Panc1 (cell line): ENCODE data around the gene RGMA. TPM values are rescaled to one million over a fixed set of nuclear protein-coding genes. Genes with fewer than 3 reads are reported as not detected.

ENCODE experiments used
- ATAC-seq: fragments of 200-7000 bp; cut with Tn5 transposase; 2 replicates; pipeline ENCODE4 v1.9.1; 2020; ENCODE audit warnings: mild to moderate bottlenecking, moderate library complexity
- BruUV-seq: library from RNA; stranded (reverse); fragments of 400-500 nt; replicated peaks from 2 replicates; lab custom pipeline; 2021; lab: Mats Ljungman, UMichigan
- CTCF ChIA-PET: fragments of 300-600 bp; sonication (Branson Sonifier 250); formaldehyde crosslinking; loops from one replicate; lab custom pipeline; 2022; ENCODE audit warnings: antibody characterized with exemption; lab: Charles Lee
- POLR2A ChIA-PET: fragments of 300-600 bp; sonication (Branson Sonifier 250); formaldehyde crosslinking; loops from one replicate; lab custom pipeline; 2022; ENCODE audit warnings: antibody characterized with exemption; lab: Charles Lee
- DNase-seq: peaks from one replicate; pipeline ENCODE4 v3.0.0-alpha.2; 2010; ENCODE audit warnings: low read depth, low spot score
- H3K27ac ChIP-seq: 2 replicates; pipeline ENCODE4 v1.5.1; 2011; ENCODE audit warnings: mild to moderate bottlenecking, low read length, inconsistent platforms
- H3K27me3 ChIP-seq: fragments of 200-500 bp; sonication (Bioruptor generic); 2 replicates; pipeline ENCODE4 v1.6.0; 2014; ENCODE audit warnings: low read length, inconsistent platforms; ENCODE audit not compliant: control insufficient read depth, insufficient read depth
- H3K36me3 ChIP-seq: fragments of 200-500 bp; sonication (Bioruptor generic); 2 replicates; pipeline ENCODE4 v1.5.1; 2014; ENCODE audit warnings: inconsistent platforms, mild to moderate bottlenecking, low read length, moderate library complexity; ENCODE audit not compliant: control insufficient read depth, insufficient read depth
- H3K4me1 ChIP-seq: 2 replicates; pipeline ENCODE4 v1.5.1; 2011; ENCODE audit warnings: inconsistent platforms, mild to moderate bottlenecking, low read length, moderate library complexity; ENCODE audit not compliant: control insufficient read depth, insufficient read depth
- H3K4me3 ChIP-seq, 2 experiments: 2 replicates each; pipeline ENCODE4 v1.5.1; 2011 to 2012; ENCODE audit warnings: low read depth in 2 of 2, low read length in 2 of 2, mild to moderate bottlenecking in 2 of 2, inconsistent platforms in 1 of 2, moderate library complexity in 1 of 2
- H3K9me3 ChIP-seq: fragments of 200-500 bp; sonication (Bioruptor generic); 2 replicates; pipeline ENCODE4 v1.5.1; 2014; ENCODE audit warnings: low read depth, mild to moderate bottlenecking, inconsistent platforms, low read length, moderate library complexity; ENCODE audit not compliant: control insufficient read depth, insufficient read depth
- POLR2AphosphoS5 ChIP-seq: IDR thresholded peaks from 2 replicates; pipeline ENCODE4 v1.6.1; 2012; ENCODE audit warnings: mild to moderate bottlenecking, low read depth, low read length, moderate library complexity
- SIN3A ChIP-seq: IDR thresholded peaks from 2 replicates; pipeline ENCODE4 v1.6.1; 2012; ENCODE audit warnings: low read depth, mild to moderate bottlenecking, low read length, moderate library complexity, borderline replicate concordance; ENCODE audit not compliant: insufficient read depth
- TCF7L2 ChIP-seq: IDR thresholded peaks from 2 replicates; pipeline ENCODE4 v1.6.1; 2011; ENCODE audit warnings: mild to moderate bottlenecking, low read depth, low read length, inconsistent platforms
- in situ Hi-C: cut with HindIII; loops from 2 replicates; pipeline ENCODE4 v1.10.0; 2016; ENCODE audit warnings: low sequenced_read_pairs, low pct_unique_long_range_greater_than_20kb
- intact Hi-C: fragments of 100-400 bp; cut with micrococcal nuclease; formaldehyde crosslinking; loops from one replicate; pipeline ENCODE4 v1.10.0; 2022; ENCODE audit not compliant: unreplicated experiment
- total RNA-seq: library from RNA; stranded (reverse); gene quantifications from one replicate; pipeline ENCODE4 v1.2.1, GENCODE V29; 2021; ENCODE audit not compliant: unreplicated experiment
- TF ChIP-seq, protein P1 (sequence below), 2 experiments: IDR thresholded peaks; 2 replicates each; pipeline ENCODE4 v1.6.1; 2011 to 2012; ENCODE audit warnings: low read depth in 2 of 2, control low read depth in 1 of 2, low read length in 1 of 2, mild to moderate bottlenecking in 1 of 2, moderate library complexity in 1 of 2; ENCODE audit not compliant: insufficient read depth in 1 of 2
- TF ChIP-seq, protein P2 (sequence below): fragments of 450-650 bp; IDR thresholded peaks from 2 replicates; pipeline ENCODE4 v1.5.1; 2017; ENCODE audit warnings: mild to moderate bottlenecking

The RGMA gene
- total RNA-seq, 1 experiment from 2014 or later: 0.62 TPM

GRCh38 chr15:93055211-93055610 lies 33.8 kb downstream of the RGMA start:
- H3K36me3 ChIP-seq: no peaks in the 10 kb centered on the region
- no peaks in the 10 kb centered on the region for H3K27me3 ChIP-seq
- POLR2A ChIA-PET: no interaction called here
- no peaks in the 10 kb centered on the region for H3K9me3 ChIP-seq
- intact Hi-C loops: no loop called here
- CTCF ChIA-PET: no interaction called here
- TF ChIP-seq TCF7L2: no peak
- TF ChIP-seq, protein P1, sequence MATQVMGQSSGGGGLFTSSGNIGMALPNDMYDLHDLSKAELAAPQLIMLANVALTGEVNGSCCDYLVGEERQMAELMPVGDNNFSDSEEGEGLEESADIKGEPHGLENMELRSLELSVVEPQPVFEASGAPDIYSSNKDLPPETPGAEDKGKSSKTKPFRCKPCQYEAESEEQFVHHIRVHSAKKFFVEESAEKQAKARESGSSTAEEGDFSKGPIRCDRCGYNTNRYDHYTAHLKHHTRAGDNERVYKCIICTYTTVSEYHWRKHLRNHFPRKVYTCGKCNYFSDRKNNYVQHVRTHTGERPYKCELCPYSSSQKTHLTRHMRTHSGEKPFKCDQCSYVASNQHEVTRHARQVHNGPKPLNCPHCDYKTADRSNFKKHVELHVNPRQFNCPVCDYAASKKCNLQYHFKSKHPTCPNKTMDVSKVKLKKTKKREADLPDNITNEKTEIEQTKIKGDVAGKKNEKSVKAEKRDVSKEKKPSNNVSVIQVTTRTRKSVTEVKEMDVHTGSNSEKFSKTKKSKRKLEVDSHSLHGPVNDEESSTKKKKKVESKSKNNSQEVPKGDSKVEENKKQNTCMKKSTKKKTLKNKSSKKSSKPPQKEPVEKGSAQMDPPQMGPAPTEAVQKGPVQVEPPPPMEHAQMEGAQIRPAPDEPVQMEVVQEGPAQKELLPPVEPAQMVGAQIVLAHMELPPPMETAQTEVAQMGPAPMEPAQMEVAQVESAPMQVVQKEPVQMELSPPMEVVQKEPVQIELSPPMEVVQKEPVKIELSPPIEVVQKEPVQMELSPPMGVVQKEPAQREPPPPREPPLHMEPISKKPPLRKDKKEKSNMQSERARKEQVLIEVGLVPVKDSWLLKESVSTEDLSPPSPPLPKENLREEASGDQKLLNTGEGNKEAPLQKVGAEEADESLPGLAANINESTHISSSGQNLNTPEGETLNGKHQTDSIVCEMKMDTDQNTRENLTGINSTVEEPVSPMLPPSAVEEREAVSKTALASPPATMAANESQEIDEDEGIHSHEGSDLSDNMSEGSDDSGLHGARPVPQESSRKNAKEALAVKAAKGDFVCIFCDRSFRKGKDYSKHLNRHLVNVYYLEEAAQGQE (IDR thresholded peaks at IDR 0.05; ENCODE audit: insufficient read depth in 1 of 2, low read depth in 2 of 2, low read length in 1 of 2): no peak
- TF ChIP-seq, protein P2, sequence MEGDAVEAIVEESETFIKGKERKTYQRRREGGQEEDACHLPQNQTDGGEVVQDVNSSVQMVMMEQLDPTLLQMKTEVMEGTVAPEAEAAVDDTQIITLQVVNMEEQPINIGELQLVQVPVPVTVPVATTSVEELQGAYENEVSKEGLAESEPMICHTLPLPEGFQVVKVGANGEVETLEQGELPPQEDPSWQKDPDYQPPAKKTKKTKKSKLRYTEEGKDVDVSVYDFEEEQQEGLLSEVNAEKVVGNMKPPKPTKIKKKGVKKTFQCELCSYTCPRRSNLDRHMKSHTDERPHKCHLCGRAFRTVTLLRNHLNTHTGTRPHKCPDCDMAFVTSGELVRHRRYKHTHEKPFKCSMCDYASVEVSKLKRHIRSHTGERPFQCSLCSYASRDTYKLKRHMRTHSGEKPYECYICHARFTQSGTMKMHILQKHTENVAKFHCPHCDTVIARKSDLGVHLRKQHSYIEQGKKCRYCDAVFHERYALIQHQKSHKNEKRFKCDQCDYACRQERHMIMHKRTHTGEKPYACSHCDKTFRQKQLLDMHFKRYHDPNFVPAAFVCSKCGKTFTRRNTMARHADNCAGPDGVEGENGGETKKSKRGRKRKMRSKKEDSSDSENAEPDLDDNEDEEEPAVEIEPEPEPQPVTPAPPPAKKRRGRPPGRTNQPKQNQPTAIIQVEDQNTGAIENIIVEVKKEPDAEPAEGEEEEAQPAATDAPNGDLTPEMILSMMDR: no peak
- no peak for TF ChIP-seq SIN3A
- TF ChIP-seq POLR2AphosphoS5: no peak
- no peak overlapping the region for H3K27ac ChIP-seq
- ATAC-seq (no peak), DNase-seq (no peak)
- no TSS peak for BruUV-seq
- H3K4me1 ChIP-seq: no peaks in the 10 kb centered on the region; the same call in 1 of the 2 replicates
- no peak overlapping the region for H3K4me3 ChIP-seq
- in situ Hi-C loops: no loop called here

GRCh38 chr15:93052090-93052879 lies 36.7 kb downstream of the RGMA start:
- DNase-seq (no peak), ATAC-seq (peak; percentile 43)
- ChIA-PET POLR2A (no interaction called here), CTCF (interaction anchor here (1.4 kb wide), 1 partner anchor 1068 kb away, joined by 3 read pairs; no protein-coding TSS in a partner anchor)
- H3K27me3 ChIP-seq: no peaks in the 10 kb centered on the region
- no peak overlapping the region for H3K27ac ChIP-seq
- TF ChIP-seq POLR2AphosphoS5 (no peak), SIN3A (no peak), TCF7L2 (no peak)
- TF ChIP-seq, protein P1 (IDR thresholded peaks at IDR 0.05; ENCODE audit: insufficient read depth in 1 of 2, low read depth in 2 of 2, low read length in 1 of 2): no peak
- TF ChIP-seq, protein P2: no peak
- no peak overlapping the region for H3K4me3 ChIP-seq
- no peaks in the 10 kb centered on the region for H3K9me3 ChIP-seq
- H3K4me1 ChIP-seq: no peaks in the 10 kb centered on the region
- BruUV-seq: no TSS peak
- no peaks in the 10 kb centered on the region for H3K36me3 ChIP-seq
- in situ Hi-C loops (no loop called here), intact Hi-C loops (no loop called here)
